ENCODE data around the gene ETDB. TPM values are rescaled to one million over a fixed set of nuclear protein-coding genes. Genes with fewer than 3 reads are reported as not detected.
"Not testable (repeated sequence)": the region's sequence is repeated elsewhere in the genome, so short reads cannot be mapped to it uniquely, and the experiment has no call there.

The ETDB gene
- total RNA-seq = not detected

DNA sequence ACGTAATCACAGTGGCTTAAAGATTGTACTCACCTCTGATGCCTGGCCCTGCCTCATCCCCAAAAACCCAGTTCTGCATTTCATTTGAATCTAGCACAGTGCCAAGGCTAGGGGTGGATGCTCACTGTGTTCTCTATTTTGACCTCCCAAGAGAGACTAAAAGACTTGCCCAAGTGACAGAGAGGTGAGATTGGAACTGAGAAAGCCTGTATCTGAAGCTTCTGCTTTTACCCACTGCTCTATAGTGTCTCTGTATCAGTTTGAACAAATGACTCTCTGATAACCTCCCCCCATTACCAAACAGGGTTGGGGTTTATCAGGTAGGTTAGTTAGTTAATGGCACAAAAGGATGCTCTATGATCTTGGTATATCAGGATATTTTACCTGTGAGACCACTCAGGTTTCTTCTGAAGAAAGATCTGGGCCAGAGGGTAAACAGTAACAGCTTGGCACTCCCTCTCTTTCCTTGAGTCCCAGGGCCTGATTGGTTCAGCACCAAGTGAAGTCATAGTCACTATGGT lies at the start of gene ETDB:
Gene ETDB, minus strand, starts transcription at position 471 of the 521 bp plus-strand sequence. CDS start 1,265 bp downstream, outside the sequence.
- ATAC-seq; CTCF ChIA-PET; H3K27me3 Mint-ChIP-seq; intact Hi-C loops (cut with micrococcal nuclease); DNase-seq; POLR2A ChIA-PET; H3K4me3 Mint-ChIP-seq; H3K9me3 Mint-ChIP-seq; H3K4me1 Mint-ChIP-seq (ENCODE audit: low read depth); H3K27ac Mint-ChIP-seq; H3K36me3 Mint-ChIP-seq (ENCODE audit: low read depth): not testable (repeated sequence)

GRCh38 chrX:135169534-135169933 lies 49.2 kb upstream of the ETDB start:
- intact Hi-C loops (cut with micrococcal nuclease); CTCF ChIA-PET; H3K4me1 Mint-ChIP-seq (ENCODE audit: low read depth): not testable (repeated sequence)

DNA sequence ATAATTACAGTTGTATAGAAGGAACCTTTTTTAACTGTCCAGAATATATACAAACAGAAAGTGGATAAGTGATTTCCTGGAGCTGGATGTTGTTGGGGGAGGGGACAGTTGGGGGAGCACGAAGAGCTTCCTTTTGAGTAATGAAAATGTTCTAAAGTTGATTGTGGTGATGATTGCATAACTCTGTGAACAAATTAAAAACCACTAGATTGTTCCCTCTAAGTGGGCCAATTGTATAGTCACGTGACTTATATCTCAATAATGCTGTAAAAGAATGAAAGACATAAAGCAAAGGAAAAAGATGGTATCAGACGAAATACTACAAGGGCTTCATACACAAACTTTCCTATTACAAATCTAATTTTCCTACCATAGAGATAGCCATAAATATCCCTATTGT lies 48.2 kb upstream of the ETDB start:
- Mint-ChIP-seq H3K27me3 (peaks cover 7% of the 10 kb centered on the region), H3K9me3 (no peaks in the 10 kb centered on the region), H3K27ac (no peak overlapping the region), H3K4me3 (no peak overlapping the region), H3K36me3 (ENCODE audit: low read depth) (no peaks in the 10 kb centered on the region), H3K4me1 (ENCODE audit: low read depth) (peaks cover 3% of the 10 kb centered on the region)
- TF ChIP-seq, protein P1, sequence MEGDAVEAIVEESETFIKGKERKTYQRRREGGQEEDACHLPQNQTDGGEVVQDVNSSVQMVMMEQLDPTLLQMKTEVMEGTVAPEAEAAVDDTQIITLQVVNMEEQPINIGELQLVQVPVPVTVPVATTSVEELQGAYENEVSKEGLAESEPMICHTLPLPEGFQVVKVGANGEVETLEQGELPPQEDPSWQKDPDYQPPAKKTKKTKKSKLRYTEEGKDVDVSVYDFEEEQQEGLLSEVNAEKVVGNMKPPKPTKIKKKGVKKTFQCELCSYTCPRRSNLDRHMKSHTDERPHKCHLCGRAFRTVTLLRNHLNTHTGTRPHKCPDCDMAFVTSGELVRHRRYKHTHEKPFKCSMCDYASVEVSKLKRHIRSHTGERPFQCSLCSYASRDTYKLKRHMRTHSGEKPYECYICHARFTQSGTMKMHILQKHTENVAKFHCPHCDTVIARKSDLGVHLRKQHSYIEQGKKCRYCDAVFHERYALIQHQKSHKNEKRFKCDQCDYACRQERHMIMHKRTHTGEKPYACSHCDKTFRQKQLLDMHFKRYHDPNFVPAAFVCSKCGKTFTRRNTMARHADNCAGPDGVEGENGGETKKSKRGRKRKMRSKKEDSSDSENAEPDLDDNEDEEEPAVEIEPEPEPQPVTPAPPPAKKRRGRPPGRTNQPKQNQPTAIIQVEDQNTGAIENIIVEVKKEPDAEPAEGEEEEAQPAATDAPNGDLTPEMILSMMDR (IDR thresholded peaks at IDR 0.05) = no peak
- intact Hi-C loops (cut with micrococcal nuclease) = no loop called here
- no peak for ATAC-seq
- POLR2A ChIA-PET = no interaction called here
- CTCF ChIA-PET = no interaction called here
- no peak for DNase-seq

More at GRCh38 chrX:135169534-135169933, 49.2 kb upstream of the ETDB start:
- H3K9me3 Mint-ChIP-seq; H3K27ac Mint-ChIP-seq; H3K36me3 Mint-ChIP-seq (ENCODE audit: low read depth); H3K4me3 Mint-ChIP-seq; ATAC-seq; DNase-seq; POLR2A ChIA-PET: not testable (repeated sequence)
- peaks cover 11% of the 10 kb centered on the region for H3K27me3 Mint-ChIP-seq

DNA sequence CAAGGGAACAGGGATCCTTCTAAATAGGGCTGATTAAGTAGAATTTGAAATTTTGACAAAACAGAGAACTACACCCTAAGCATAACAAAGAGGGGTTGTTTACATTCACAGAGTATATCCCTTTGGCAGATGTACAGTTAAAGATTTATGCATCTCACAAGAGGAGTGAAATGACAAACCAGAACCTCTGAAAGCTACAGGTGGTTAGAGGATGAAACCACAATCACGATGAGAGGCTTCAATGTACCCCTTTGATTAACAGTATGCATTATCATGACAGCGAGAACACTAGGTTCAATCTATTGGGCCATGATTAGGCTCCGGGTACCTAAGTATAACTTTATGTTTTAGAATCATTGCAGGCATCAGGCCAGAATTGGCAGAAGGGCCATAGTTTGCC lies 34.4 kb upstream of the ETDB start:
- POLR2A ChIA-PET; H3K36me3 Mint-ChIP-seq (ENCODE audit: low read depth); DNase-seq; H3K27ac Mint-ChIP-seq; H3K27me3 Mint-ChIP-seq; H3K4me1 Mint-ChIP-seq (ENCODE audit: low read depth); CTCF ChIA-PET; H3K9me3 Mint-ChIP-seq; intact Hi-C loops (cut with micrococcal nuclease); ATAC-seq; H3K4me3 Mint-ChIP-seq: not testable (repeated sequence)

DNA sequence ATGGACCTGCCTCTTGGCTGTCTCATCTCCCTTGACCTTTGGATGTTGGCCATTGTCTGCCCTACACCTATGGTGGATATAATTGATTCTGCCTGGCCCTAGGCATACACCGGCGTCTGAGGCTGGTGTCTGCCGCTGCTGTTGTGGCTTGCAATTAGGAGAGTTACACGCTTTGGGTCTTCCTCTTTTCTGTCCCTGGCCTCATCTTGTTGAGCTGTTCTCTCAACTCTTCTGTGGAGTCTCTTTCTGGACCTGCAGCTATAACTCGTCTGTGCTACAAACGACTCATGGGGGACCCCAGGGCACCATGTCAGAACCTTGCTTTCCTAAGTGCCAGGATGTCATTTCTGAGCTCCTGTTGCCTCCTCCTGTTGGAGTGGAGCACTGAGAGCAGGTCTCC lies 5.8 kb upstream of the ETDB start:
- H3K9me3 Mint-ChIP-seq; intact Hi-C loops (cut with micrococcal nuclease); H3K36me3 Mint-ChIP-seq (ENCODE audit: low read depth); DNase-seq; POLR2A ChIA-PET; ATAC-seq; H3K4me3 Mint-ChIP-seq; H3K4me1 Mint-ChIP-seq (ENCODE audit: low read depth); H3K27me3 Mint-ChIP-seq; H3K27ac Mint-ChIP-seq; CTCF ChIA-PET: not testable (repeated sequence)

DNA sequence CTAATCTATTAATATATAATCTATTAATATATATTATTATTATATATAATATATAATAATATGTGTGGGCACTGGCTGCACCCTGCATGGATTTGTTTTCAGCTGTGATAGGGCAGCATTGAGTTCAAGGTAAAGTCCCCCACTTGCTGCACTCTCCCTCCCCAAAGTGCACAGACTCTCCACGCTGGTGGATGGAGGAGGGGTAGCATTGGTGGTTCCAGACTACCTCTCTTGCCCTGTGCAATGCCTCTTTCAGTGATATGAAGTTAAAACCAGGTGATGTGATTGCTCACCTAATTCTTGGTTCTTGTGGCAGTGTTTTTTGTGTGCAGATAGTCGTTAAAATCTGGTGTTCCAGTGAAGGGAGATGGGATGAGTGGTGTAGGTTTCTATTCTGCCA lies 4.3 kb downstream of the ETDB start:
- H3K36me3 Mint-ChIP-seq (ENCODE audit: low read depth); H3K27me3 Mint-ChIP-seq; POLR2A ChIA-PET; H3K4me3 Mint-ChIP-seq; H3K27ac Mint-ChIP-seq; intact Hi-C loops (cut with micrococcal nuclease); DNase-seq; CTCF ChIA-PET; H3K9me3 Mint-ChIP-seq; H3K4me1 Mint-ChIP-seq (ENCODE audit: low read depth): not testable (repeated sequence)
- peak; percentile 42 for ATAC-seq

DNA sequence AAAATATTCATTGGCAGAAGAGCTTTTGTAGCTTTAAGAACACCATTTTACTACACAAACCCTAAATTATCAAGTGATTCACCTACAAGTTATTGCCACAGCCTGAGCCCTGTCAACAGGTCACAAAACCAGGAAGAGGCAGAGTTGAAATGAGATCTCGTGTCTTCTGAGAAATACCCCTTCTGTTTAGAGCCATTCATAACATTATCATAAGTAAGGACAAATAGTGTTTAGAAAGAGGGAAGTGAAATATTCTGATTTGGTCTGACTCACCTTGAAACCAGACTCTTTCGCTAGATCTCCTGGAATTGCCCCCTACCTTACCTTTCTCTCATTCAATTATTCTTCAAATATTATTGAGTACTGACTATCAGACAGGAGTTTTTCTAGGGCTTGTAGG lies 5.9 kb downstream of the ETDB start:
- no peak overlapping the region for H3K4me3 Mint-ChIP-seq
- no peak overlapping the region for H3K27ac Mint-ChIP-seq
- intact Hi-C loops (cut with micrococcal nuclease) = no loop called here
- ChIA-PET POLR2A (no interaction called here), CTCF (no interaction called here)
- ATAC-seq (peak; percentile 64), DNase-seq (no peak)
- TF ChIP-seq, protein P1 (IDR thresholded peaks at IDR 0.05) = no peak
- H3K9me3 Mint-ChIP-seq = no peaks in the 10 kb centered on the region
- no peaks in the 10 kb centered on the region for H3K36me3 Mint-ChIP-seq (ENCODE audit: low read depth)
- no peaks in the 10 kb centered on the region for H3K4me1 Mint-ChIP-seq (ENCODE audit: low read depth)
- H3K27me3 Mint-ChIP-seq = peaks cover 10% of the 10 kb centered on the region

Data from activated CD8-positive, alpha-beta T cell treated with anti-CD3 and anti-CD28 coated beads for 36 hours (primary cell).